Fibroblast of lung (primary cell): Measurements from ENCODE around the gene COPA.

Source experiments
- EZH2 ChIP-seq: IDR thresholded peaks from 2 replicates; pipeline ENCODE4 v1.5.1; 2012; ENCODE audit warnings: low read length, control low read depth, mild to moderate bottlenecking; ENCODE audit errors: missing control alignments
- TF ChIP-seq, protein P1 (sequence below), 2 donors: IDR thresholded peaks in 1 of 2; conservative IDR thresholded peaks in 1 of 2; 1 replicate in 1 of 2; 2 replicates in 1 of 2; pipeline ENCODE4 v1.5.1; 2011 to 2012; ENCODE audit warnings: low read length in 2 of 2, control low read depth in 1 of 2, inconsistent platforms in 1 of 2, low read depth in 1 of 2, mild to moderate bottlenecking in 1 of 2

DNA sequence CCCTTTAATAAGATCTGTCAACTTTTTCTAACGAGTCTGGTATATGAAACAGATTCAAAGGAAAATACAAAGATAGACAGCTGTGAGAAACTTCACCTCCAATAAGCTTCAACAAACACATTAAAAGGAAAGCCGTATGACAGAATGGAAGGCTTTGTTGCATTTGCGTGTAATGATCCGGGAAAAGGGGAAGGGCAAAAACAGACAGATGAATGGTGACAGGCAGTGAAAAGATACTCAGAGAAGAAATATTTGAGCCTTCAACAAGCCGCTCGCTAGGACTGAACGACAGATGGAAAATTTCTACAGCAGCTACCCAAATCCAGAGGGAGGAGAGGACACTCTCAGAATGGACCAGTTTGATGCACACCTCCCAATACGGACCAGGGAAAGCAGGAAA, 14.9 kb downstream of the COPA start:
- TF ChIP-seq, protein P1, sequence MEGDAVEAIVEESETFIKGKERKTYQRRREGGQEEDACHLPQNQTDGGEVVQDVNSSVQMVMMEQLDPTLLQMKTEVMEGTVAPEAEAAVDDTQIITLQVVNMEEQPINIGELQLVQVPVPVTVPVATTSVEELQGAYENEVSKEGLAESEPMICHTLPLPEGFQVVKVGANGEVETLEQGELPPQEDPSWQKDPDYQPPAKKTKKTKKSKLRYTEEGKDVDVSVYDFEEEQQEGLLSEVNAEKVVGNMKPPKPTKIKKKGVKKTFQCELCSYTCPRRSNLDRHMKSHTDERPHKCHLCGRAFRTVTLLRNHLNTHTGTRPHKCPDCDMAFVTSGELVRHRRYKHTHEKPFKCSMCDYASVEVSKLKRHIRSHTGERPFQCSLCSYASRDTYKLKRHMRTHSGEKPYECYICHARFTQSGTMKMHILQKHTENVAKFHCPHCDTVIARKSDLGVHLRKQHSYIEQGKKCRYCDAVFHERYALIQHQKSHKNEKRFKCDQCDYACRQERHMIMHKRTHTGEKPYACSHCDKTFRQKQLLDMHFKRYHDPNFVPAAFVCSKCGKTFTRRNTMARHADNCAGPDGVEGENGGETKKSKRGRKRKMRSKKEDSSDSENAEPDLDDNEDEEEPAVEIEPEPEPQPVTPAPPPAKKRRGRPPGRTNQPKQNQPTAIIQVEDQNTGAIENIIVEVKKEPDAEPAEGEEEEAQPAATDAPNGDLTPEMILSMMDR (conservative IDR thresholded peaks at IDR 0.05 in 1 of 2, IDR thresholded peaks at IDR 0.05 in 1 of 2; ENCODE audit: low read depth in 1 of 2, low read length in 2 of 2) = no peak
- TF ChIP-seq EZH2 = no peak
